Natural killer cell (primary cell): ENCODE measurements around the gene AKR1D1. TPM values are rescaled to one million over a fixed set of nuclear protein-coding genes. Genes with fewer than 3 reads are reported as not detected.

ENCODE experiments used
- ATAC-seq, 3 donors: fragments of 150-1000 bp in 2 of 3; fragments of 200-7000 bp in 1 of 3; cut with Tn5 transposase; 1 replicate in 1 of 3; 2 replicates in 2 of 3; pipeline ENCODE4 v1.10.0; 2021; ENCODE audit warnings: mild to moderate bottlenecking in 2 of 3, moderate library complexity in 2 of 3
- DNase-seq, 2 donors: peaks; one replicate each; pipeline versions ENCODE4 v3.0.0 to v3.0.0-alpha.2; 2013 to 2021; ENCODE audit warnings: mixed read lengths in 1 of 2
- H3K27ac ChIP-seq: one replicate; pipeline ENCODE4 v1.5.1; 2013; ENCODE audit warnings: mild to moderate bottlenecking, low read length
- H3K27me3 ChIP-seq: one replicate; pipeline ENCODE4 v1.6.1; 2013; ENCODE audit warnings: low read length; ENCODE audit not compliant: control insufficient read depth, insufficient read depth
- H3K36me3 ChIP-seq: one replicate; pipeline ENCODE4 v1.6.1; 2013; ENCODE audit warnings: low read length; ENCODE audit not compliant: control insufficient read depth, insufficient read depth
- H3K4me1 ChIP-seq: one replicate; pipeline ENCODE4 v1.6.1; 2013; ENCODE audit warnings: low read length; ENCODE audit not compliant: control insufficient read depth, insufficient read depth
- H3K4me3 ChIP-seq: one replicate; pipeline ENCODE4 v1.5.1; 2013; ENCODE audit warnings: low read length
- H3K9me3 ChIP-seq: one replicate; pipeline ENCODE4 v1.6.1; 2013; ENCODE audit warnings: low read length; ENCODE audit not compliant: control insufficient read depth, insufficient read depth
- H3K27ac Mint-ChIP-seq, 2 donors: one replicate each; pipeline ENCODE4 v1.8.0; 2022; ENCODE audit warnings: mild to moderate bottlenecking in 2 of 2, mixed read lengths in 2 of 2, moderate library complexity in 1 of 2
- H3K27me3 Mint-ChIP-seq, 2 donors: one replicate each; pipeline ENCODE4 v1.8.0; 2022; ENCODE audit warnings: low read depth in 2 of 2, mixed read lengths in 2 of 2
- H3K36me3 Mint-ChIP-seq: one replicate; pipeline ENCODE4 v1.8.0; 2022; ENCODE audit warnings: mixed read lengths
- H3K4me1 Mint-ChIP-seq, 2 donors: one replicate each; pipeline ENCODE4 v1.8.0; 2022; ENCODE audit warnings: mixed read lengths in 2 of 2
- H3K4me3 Mint-ChIP-seq: one replicate; pipeline ENCODE4 v1.8.0; 2022; ENCODE audit warnings: mild to moderate bottlenecking, moderate library complexity, mixed read lengths
- H3K9me3 Mint-ChIP-seq, 2 donors: one replicate each; pipeline ENCODE4 v1.8.0; 2022; ENCODE audit warnings: mixed read lengths in 2 of 2
- WGBS: methylation state at CpG from one replicate; pipeline ENCODE4 v1.1.7; 2013; ENCODE audit warnings: missing lambda C conversion rate; ENCODE audit not compliant: insufficient coverage; 5-methylcytosine and 5-hydroxymethylcytosine counted together
- intact Hi-C: fragments of 100-400 bp; cut with micrococcal nuclease; formaldehyde crosslinking; loops from one replicate; pipeline ENCODE4 v1.14.2; 2022
- total RNA-seq, 4 donors: library from RNA; stranded (reverse); fragments of 120-200 nt in 1 of 4; gene quantifications; one replicate each; pipeline versions ENCODE4 v1.2.3 to v1.2.4, GENCODE V29; 2013 to 2022
- TF ChIP-seq, protein P1 (sequence below): fragments of 200-600 bp; IDR thresholded peaks from one replicate; pipeline ENCODE4 v1.8.0; 2022; ENCODE audit warnings: antibody characterized with exemption

Gene AKR1D1
- total RNA-seq, 3 donors from 2014 or later (not counting 1 experiment from before 2014, with no cell fraction given) = not detected

DNA sequence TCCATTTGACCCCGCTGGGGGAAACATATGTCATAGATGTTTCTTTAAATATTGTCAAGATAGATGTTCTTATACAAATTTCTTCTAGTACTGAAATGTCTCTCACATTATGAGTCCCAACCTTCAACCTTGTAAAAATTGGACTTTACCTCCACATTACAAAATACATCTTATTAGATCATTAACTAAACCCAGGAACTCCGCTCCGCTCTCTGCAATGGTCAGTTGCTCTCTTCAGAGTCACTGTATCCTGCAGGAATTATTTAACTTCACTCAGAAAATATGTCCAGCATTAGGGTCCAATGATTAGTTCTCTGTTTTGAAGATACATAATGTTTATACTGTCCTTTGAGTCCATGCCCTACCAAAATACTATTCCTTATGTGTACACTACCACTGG is 8.5 kb upstream of the AKR1D1 start:
- TF ChIP-seq, protein P1, sequence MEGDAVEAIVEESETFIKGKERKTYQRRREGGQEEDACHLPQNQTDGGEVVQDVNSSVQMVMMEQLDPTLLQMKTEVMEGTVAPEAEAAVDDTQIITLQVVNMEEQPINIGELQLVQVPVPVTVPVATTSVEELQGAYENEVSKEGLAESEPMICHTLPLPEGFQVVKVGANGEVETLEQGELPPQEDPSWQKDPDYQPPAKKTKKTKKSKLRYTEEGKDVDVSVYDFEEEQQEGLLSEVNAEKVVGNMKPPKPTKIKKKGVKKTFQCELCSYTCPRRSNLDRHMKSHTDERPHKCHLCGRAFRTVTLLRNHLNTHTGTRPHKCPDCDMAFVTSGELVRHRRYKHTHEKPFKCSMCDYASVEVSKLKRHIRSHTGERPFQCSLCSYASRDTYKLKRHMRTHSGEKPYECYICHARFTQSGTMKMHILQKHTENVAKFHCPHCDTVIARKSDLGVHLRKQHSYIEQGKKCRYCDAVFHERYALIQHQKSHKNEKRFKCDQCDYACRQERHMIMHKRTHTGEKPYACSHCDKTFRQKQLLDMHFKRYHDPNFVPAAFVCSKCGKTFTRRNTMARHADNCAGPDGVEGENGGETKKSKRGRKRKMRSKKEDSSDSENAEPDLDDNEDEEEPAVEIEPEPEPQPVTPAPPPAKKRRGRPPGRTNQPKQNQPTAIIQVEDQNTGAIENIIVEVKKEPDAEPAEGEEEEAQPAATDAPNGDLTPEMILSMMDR = no peak
- Histone ChIP-seq H3K36me3 (no peaks in the 10 kb centered on the region), H3K4me1 (no peaks in the 10 kb centered on the region), H3K4me3 (no peak overlapping the region), H3K9me3 (no peaks in the 10 kb centered on the region), H3K27me3 (peaks cover 3% of the 10 kb centered on the region), H3K27ac (no peak overlapping the region)
- no peaks in the 10 kb centered on the region for H3K9me3 Mint-ChIP-seq
- no peak for DNase-seq
- intact Hi-C loops = no loop called here
- H3K27ac Mint-ChIP-seq = no peak overlapping the region
- peaks cover 6 to 19% of the 10 kb centered on the region in 2 donors for H3K27me3 Mint-ChIP-seq
- no peak overlapping the region for H3K4me3 Mint-ChIP-seq
- ATAC-seq = no peak
- no peaks in the 10 kb centered on the region for H3K36me3 Mint-ChIP-seq
- H3K4me1 Mint-ChIP-seq = no peaks in the 10 kb centered on the region
- WGBS = 100% methylated on average over 2 of the region's 3 CpGs

DNA sequence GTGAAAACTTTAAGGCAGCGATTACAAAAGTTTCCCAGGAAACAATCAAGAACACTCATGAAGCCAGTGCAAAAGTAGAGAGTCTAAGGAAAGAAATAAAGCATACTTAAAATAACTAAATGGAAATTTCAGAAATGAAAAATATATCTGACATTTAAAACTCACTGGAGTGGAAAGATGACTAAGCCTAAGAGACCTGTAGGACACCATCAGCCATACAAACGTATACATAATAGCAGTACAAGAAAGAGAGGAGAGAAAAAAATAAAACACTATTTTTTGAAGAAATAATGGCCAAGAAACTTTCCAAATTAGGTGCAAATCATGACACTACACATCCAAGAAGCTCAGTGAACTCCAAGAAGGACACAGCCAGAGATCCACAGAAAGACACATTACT is 5.4 kb upstream of the AKR1D1 start:
- H3K36me3 Mint-ChIP-seq = no peaks in the 10 kb centered on the region
- H3K4me1 Mint-ChIP-seq = no peaks in the 10 kb centered on the region
- no peaks in the 10 kb centered on the region for H3K4me1 ChIP-seq
- intact Hi-C loops = no loop called here
- no CpG with 5 or more reads among the region's 2 CpGs for WGBS
- DNase-seq (no peak), ATAC-seq (no peak)
- H3K4me3 ChIP-seq = no peak overlapping the region
- no peaks in the 10 kb centered on the region for H3K36me3 ChIP-seq
- no peak overlapping the region for H3K4me3 Mint-ChIP-seq
- peaks cover 6 to 29% of the 10 kb centered on the region in 2 donors for H3K27me3 Mint-ChIP-seq
- H3K27me3 ChIP-seq = peaks cover 3% of the 10 kb centered on the region
- TF ChIP-seq, protein P1 = no peak
- H3K9me3 Mint-ChIP-seq = peaks cover 0 to 5% of the 10 kb centered on the region in 2 donors
- H3K27ac ChIP-seq = no peak overlapping the region
- H3K9me3 ChIP-seq = no peaks in the 10 kb centered on the region
- H3K27ac Mint-ChIP-seq = no peak overlapping the region

DNA sequence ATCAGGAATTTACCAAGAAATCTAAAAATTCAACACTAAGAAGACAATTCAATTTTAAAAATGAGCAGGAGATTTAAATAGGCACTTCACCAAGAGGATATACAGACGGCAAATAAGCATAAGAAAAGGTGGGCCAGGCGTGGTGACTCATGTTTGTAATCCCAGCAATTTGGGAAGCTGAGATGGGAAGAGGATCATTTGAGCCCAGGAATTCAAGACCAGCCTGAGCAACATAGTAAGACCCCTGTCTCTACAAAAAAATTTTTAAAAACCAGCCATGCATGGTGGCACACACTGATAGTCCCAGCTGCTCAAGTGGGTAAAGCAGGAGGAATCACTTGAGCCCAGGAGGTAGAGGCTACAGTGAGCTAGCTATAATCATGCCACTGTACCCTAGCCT is 3.5 kb upstream of the AKR1D1 start:
- DNase-seq = no peak
- Mint-ChIP-seq H3K27ac (no peak overlapping the region), H3K27me3 (peaks cover 6 to 17% of the 10 kb centered on the region in 2 donors), H3K36me3 (no peaks in the 10 kb centered on the region), H3K4me1 (no peaks in the 10 kb centered on the region), H3K4me3 (no peak overlapping the region), H3K9me3 (peaks cover 0 to 5% of the 10 kb centered on the region in 2 donors)
- no peak for ATAC-seq
- H3K4me1 ChIP-seq = no peaks in the 10 kb centered on the region
- TF ChIP-seq, protein P1 = no peak
- 89% methylated on average over 2 of the region's 2 CpGs for WGBS
- H3K27ac ChIP-seq = no peak overlapping the region
- H3K9me3 ChIP-seq = no peaks in the 10 kb centered on the region
- H3K4me3 ChIP-seq = no peak overlapping the region
- no peaks in the 10 kb centered on the region for H3K27me3 ChIP-seq
- no peaks in the 10 kb centered on the region for H3K36me3 ChIP-seq
- intact Hi-C loops = no loop called here

DNA sequence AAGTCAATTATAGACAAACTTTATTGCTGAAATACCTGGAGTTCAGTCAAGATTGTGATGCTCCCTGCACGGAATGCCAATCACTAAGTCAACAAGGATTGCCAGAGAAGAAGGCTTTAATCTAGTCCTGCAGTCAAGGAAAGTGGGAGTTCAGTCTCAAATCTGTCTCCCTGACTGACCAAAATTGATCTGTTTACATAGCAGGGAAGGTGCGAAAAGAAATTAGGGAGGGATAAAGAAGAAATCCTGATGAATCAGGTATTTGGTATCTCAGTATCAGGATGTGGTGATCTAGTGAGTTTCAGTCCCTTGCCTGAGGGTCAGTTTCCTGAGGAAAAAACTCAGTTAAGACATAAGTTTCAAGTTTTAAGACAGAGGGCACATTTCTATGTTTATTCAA is 2.1 kb upstream of the AKR1D1 start:
- Mint-ChIP-seq H3K27ac (no peak overlapping the region), H3K36me3 (no peaks in the 10 kb centered on the region), H3K9me3 (peaks cover 0 to 5% of the 10 kb centered on the region in 2 donors), H3K27me3 (peaks cover 3 to 9% of the 10 kb centered on the region in 2 donors), H3K4me1 (no peaks in the 10 kb centered on the region), H3K4me3 (no peak overlapping the region)
- DNase-seq (no peak), ATAC-seq (no peak)
- WGBS = 94% methylated on average over 2 of the region's 2 CpGs
- H3K36me3 ChIP-seq = no peaks in the 10 kb centered on the region
- no peak overlapping the region for H3K27ac ChIP-seq
- intact Hi-C loops = no loop called here
- no peak overlapping the region for H3K4me3 ChIP-seq
- no peaks in the 10 kb centered on the region for H3K9me3 ChIP-seq
- no peaks in the 10 kb centered on the region for H3K27me3 ChIP-seq
- TF ChIP-seq, protein P1 = no peak
- no peaks in the 10 kb centered on the region for H3K4me1 ChIP-seq
